ENCODE data around the gene DACH2.
"Not testable (repeated sequence)": the region's sequence is repeated elsewhere in the genome, so short reads cannot be mapped to it uniquely, and the experiment has no call there.

The DACH2 gene

GRCh38 chrX:86148024-86148511, at the start of gene DACH2:
TSS of gene DACH2 (plus strand) at chrX:86148451.
- peak; percentile 54 for DNase-seq

- no peak for DNase-seq
Observed at GRCh38 chrX:86102341-86102740, 45.9 kb upstream of the DACH2 start.

- no peak for DNase-seq
Observed at GRCh38 chrX:86103061-86103460, 45.2 kb upstream of the DACH2 start.

- no peak for DNase-seq
Observed at GRCh38 chrX:86104526-86104925, 43.7 kb upstream of the DACH2 start.

- DNase-seq = no peak
Observed at GRCh38 chrX:86121916-86122315, 26.3 kb upstream of the DACH2 start.

GRCh38 chrX:86133761-86134160, 14.5 kb upstream of the DACH2 start:
- DNase-seq = no peak

GRCh38 chrX:86137071-86137470, 11.2 kb upstream of the DACH2 start:
- no peak for DNase-seq

GRCh38 chrX:86141786-86142185, 6.5 kb upstream of the DACH2 start:
- no peak for DNase-seq

GRCh38 chrX:86146102-86146501, 2.1 kb upstream of the DACH2 start:
- no peak for DNase-seq

GRCh38 chrX:86148594-86148993, 343 bp downstream of the DACH2 start:
- DNase-seq = no peak

- DNase-seq = no peak
Observed at GRCh38 chrX:86149119-86149518, 868 bp downstream of the DACH2 start.

GRCh38 chrX:86154553-86154952, 6.3 kb downstream of the DACH2 start:
- DNase-seq = no peak

- no peak for DNase-seq
Observed at GRCh38 chrX:86171366-86171765, 23.1 kb downstream of the DACH2 start.

GRCh38 chrX:86178906-86179305, 30.7 kb downstream of the DACH2 start:
- DNase-seq = no peak

GRCh38 chrX:86181325-86181724, 33.1 kb downstream of the DACH2 start:
- DNase-seq = not testable (repeated sequence)

- no peak for DNase-seq
Observed at GRCh38 chrX:86192827-86193226, 44.6 kb downstream of the DACH2 start.

- no peak for DNase-seq
Observed at GRCh38 chrX:86194758-86195157, 46.5 kb downstream of the DACH2 start.

GRCh38 chrX:86195343-86195742, 47.1 kb downstream of the DACH2 start:
- no peak for DNase-seq

- no peak for DNase-seq
Observed at GRCh38 chrX:86197815-86198214, 49.6 kb downstream of the DACH2 start.

GRCh38 chrX:86210772-86211171, 62.5 kb downstream of the DACH2 start:
- DNase-seq = no peak

- DNase-seq = no peak
Observed at GRCh38 chrX:86215260-86215659, 67.0 kb downstream of the DACH2 start.

GRCh38 chrX:86237482-86237881, 89.2 kb downstream of the DACH2 start:
- no peak for DNase-seq

GRCh38 chrX:86241547-86241946, 93.3 kb downstream of the DACH2 start:
- no peak for DNase-seq

GRCh38 chrX:86263526-86263925, 115.3 kb downstream of the DACH2 start:
- DNase-seq = no peak

GRCh38 chrX:86295293-86295692, 147.0 kb downstream of the DACH2 start:
- no peak for DNase-seq

GRCh38 chrX:86322913-86323312, 174.7 kb downstream of the DACH2 start:
- no peak for DNase-seq

Data from fibroblast of skin of right quadriceps (primary cell).